Stimulated activated CD8-positive, alpha-beta memory T cell treated with anti-CD3 and anti-CD28 coated beads, Interleukin-7, amount 100 ng/mL, for 24 hours (primary cell): ENCODE measurements around the gene CSTPP1.
"Not testable (repeated sequence)": the region's sequence is repeated elsewhere in the genome, so short reads cannot be mapped to it uniquely, and the experiment has no call there.

Experiments
- DNase-seq: peaks from one replicate; pipeline ENCODE4 v3.0.0-alpha.2; 2020; ENCODE audit warnings: low read depth

CSTPP1 gene

DNA sequence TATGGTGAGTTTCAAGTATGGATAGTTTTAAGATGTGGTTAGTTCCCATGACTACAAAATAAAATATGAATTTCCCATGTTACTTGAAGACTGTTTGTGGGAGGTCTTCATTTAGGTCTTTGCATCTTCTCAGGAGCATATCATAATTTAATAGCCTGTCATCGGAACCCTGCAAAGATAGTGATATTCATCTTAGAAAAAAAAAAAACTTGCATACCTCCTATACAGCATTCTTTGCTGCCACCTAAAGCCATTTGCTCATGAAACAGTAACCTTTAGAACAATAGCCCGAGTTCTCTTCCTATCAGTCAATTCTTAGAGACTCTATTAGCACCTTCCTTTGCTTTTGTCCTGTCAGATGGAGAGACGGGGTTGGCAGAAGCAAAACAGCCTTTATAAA lies 164.8 kb downstream of the CSTPP1 start:
- DNase-seq = no peak

DNA sequence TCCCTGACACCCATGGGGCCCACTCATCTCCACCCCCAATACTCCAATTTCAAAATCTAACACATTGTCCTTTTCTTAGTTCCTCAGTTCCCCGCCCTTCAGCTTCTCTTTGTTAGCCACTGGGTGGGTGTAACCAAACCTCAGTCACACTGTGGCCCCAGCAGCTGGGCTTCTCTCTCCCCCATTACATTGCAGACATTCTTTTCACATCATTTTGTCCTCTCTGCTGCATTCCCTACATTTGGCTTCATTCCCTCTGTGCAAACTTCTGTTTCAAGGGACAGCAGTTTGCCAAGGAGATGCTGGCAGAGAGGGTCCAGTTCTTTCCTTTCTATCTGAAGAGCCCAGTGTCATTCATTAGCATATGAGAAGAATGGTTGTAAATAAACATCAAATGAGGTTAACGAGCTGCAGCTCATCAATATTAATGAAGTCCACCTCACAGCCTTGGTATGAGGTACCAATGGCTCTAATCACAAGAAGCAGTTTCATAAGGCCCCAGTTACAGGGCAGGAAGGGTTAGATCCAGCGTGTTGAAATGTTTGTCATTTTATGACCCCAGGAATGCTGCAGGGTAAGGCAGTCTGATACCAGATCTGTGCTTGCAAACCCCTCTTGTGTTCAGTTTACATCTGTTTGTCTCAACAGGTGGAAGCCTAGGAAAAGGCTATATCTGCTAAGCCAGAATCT lies 167.8 kb downstream of the CSTPP1 start:
- no peak for DNase-seq

DNA sequence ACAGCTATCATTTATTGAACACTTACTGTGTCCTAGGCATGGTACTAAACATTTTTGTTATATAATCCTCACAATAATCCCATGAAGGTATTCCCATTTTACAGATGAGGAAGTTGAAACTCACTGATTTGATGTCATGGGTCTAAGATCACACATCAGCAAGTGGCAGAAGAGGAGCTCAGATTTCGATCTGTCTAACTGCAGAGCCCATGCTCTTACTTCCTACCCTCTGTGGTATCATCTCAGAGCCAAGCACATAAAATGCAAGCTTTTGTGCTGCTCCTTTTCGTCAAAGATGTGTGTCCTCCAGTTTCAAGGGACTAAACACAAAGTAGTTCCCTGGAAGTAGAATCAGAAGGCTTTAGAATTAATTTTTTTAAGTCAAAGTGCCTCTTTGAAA lies 169.0 kb downstream of the CSTPP1 start:
- DNase-seq = no peak

DNA sequence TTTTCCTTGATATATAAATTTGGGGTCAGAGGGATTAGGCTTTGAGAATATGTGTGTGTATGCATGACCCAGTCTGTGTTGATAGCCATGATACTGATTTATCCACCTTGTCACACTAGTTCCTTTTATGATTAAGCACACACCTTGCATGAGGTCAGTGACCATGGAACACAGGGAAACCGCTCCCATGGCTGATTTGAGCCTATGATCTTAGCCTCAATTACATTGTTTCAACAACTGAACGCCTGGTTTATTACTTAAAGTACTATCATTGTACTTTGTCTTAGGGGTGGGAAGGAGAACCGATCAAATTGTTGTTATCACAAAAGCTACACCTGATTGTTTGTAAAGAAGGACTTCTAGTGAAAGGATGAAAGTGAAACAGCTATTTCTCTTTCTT lies 169.4 kb downstream of the CSTPP1 start:
- DNase-seq = no peak

DNA sequence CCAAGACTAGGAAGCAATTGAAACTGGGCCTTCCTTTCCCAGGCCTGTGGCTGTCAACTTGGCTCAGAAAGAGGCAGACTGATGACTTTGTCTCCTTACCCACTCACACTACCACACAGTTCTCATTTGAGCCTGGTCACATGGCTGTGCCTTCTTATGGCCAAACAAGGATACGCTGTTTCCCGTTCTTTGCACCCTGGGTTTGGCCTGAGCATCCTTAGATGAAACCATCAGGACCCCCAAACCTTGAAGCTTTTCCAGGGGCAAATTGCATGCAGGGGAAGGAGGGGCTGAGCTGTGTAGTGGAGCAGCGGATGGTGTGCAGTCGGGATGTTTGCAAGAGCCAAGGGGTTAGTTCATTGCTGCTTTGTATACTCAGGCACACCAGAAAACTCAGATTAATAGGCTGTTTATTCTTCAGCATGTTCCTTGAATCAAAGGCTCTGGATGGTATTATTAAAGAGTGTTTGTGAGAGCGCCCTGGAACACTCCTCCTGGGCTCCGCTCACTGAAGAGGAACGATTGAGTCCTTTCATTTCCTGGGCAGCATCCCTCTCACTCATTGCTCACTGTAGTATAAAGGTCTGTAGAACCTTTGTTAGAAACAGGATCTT lies 170.3 kb downstream of the CSTPP1 start:
- DNase-seq = no peak

DNA sequence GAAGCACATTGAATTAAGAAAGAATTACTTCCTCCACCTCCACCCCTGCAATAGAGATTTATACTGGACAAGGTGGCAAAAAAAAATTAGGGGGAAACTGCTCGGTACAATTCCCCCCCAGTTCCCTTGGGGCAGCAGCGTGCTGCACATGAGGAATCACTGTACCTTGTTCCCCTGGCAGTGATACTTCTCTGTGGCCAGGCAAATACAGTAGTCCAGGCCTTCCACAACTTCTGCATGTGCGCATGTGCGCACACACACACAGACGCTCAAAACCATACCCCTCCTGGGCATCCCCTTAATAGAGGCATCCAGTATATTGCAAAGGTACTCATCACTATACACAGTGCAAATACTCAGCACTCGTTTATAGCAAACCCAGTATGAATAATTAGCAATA lies 171.2 kb downstream of the CSTPP1 start:
- no peak for DNase-seq

DNA sequence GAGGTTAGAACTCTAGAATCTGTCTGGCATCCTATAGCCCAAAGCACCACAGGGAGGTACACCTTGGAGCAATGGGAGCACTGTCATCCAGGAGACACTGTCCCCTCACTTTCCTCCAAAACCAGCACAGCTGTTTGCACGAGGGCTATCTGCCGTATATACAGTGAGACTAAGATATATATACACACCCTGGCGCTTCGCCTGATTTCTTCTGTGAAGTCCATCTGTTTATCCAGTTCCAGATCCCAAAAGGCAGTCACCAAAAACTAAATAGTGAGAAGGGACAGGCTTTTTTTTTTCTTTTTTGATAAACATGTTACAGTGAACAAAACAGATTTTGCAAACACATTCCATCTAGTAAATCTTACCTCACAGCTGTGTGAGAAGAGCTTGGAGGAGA lies 171.7 kb downstream of the CSTPP1 start:
- DNase-seq = no peak

DNA sequence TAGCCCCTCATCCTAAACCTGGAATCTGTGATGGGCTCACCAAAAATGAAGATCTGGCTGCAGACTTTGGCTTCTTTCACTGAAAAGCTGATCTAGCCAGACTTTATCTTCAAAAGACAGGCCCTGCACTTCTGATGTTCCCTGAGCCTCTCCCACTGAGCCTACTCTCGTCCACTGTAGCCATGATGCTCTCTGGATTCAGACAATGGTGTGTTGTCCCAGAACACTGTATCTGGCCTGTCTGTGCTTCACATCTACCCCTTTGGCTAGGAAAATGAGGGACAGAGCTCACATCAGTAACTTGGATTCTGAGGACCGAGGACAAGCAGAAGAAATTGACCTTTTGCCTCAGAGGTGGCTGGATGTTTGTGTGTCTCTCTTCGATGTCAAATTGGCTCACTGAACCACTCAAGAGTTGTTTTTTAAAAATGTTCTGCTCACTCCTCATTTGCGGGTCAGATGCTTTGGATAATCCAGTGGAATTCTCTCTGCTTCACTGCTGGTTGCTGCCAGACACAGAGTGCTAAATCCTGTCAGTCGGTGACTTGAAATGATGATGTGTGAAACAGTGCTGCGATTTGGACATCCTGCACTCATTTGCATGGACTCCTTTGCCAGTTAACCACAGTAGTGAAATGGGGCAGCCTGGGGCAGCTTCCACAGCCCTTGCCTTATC lies 172.6 kb downstream of the CSTPP1 start:
- DNase-seq = no peak

DNA sequence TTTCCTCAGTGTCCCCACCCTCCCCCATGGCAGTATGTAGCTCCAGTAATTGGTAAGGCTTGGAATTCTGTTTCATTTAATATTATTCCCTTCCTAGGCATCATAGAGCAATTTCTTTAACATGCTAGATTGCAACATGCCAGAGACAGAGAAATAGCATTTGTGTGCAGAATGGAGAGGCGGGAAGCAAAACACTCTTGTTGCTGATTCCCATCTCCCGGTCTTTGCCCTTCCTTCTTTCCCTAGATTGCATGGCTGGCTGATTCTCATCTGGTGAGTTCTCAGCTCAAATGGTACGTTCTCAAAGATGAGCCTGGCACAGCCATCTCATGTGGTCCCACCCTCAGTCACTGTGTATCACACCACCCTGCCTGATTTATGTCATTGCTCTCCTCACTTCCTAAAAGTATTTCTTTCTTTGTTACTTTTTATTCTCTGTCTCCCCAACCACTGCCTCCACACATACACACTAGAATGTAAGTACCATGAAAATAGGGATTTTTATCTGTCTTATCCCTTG lies 173.2 kb downstream of the CSTPP1 start:
- no peak for DNase-seq

DNA sequence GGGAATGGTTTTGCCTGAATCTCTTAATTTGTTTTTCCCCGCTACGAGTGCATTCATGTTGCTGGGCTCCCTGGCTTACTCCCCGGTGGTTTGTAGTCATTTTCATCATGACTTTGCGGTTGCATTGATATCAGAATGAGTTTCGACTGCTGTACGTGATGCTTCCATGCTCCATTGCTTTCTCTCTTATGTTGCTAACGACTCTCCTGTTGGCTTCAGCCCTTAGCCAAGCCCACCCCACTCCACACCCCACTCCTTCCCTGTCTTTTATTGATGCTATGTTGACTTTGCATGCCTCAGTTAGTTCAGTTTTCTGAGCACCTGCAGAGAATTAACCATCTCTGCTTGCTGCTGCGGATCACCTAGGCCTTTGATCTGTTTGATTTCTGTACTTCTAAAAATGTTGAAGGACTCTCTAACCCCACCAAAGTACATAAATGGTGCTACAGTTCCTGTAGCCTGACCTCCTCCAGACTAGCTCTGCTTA lies 174.8 kb downstream of the CSTPP1 start:
- no peak for DNase-seq

DNA sequence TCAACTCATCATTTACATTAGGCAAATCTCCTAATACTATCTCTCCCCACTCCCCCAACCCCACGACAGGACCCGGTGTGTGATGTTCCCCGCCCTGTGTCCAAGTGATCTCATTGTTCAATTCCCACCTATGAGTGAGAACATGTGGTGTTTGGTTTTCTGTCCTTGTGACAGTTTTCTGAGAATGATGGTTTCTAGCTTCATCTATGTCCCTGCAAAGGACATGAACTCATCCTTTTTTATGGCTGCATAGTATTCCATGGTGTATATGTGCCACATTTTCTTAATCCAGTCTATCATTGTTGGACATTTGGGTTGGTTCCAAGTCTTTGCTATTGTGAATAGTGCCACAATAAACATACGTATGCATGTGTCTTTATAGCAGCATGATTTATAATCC lies 176.4 kb downstream of the CSTPP1 start:
- not testable (repeated sequence) for DNase-seq

DNA sequence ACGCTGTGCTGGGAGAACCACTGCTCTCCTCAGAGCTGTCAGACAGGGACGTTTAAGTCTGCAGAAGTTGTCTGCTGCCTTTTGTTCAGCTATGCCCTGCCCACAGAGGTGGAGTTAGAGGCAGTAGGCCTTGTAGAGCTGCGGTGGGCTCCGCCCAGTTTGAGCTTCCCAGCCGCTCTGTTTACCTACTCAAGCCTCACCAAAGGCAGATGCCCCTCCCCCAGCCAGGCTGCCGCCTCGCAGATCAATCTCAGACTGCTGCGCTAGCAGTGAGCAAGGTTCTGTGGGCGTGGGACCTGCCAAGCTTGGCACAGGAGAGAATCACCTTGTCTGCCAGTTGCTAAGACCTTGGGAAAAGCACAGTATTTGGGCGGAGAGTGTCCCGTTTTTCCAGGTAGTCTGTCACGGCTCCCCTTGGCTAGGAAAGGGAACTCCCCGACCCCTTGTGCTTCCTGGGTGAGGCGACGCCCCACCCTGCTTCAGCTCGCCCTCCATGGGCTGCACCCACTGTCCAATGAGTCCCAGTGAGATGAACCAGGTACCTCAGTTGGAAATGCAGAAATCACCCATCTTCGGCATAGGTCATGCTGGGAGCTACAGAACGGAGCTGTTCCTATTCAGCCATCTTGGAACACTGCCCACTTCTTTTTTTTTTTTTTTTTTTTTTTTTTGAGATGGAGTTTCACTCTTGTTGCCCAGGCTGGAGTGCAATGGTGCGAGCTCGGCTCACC lies 182.6 kb downstream of the CSTPP1 start:
- not testable (repeated sequence) for DNase-seq

DNA sequence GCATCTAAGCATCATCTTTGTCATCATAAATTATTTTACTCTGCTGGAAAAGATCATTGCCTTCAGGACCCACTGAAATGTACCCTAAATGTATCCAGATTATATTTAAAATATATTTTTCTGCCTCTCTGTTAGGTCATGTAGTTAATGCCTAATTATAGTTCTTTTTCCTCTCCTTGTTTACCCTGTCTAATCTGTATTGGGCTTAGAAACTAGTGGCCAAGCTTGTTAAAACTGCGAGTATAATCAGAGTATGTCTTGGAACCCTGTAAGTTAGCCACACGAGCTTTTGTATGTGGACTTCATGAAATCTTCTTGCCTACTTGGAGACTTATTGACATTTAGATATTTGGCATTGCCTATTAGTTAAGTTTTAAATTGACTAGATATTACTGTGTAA lies 184.5 kb downstream of the CSTPP1 start:
- no peak for DNase-seq

DNA sequence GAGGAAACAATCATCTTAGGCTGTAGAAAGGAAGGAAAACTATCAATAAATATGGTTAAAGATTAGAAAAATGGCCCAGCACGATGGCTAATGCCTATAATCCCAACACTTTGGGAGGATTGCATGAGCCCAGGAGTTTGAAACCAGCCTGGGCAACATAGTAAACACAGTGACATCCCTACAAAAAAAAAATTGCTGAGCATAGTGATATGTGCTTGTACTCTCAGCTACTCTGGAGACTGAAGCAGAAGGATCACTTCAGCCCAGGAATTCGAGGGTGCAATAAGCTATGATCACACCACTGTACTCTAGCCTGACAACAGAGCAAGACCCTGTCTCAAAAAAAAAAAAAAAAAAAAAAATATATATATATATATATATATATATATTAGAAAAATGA lies 185.2 kb downstream of the CSTPP1 start:
- DNase-seq = no peak

DNA sequence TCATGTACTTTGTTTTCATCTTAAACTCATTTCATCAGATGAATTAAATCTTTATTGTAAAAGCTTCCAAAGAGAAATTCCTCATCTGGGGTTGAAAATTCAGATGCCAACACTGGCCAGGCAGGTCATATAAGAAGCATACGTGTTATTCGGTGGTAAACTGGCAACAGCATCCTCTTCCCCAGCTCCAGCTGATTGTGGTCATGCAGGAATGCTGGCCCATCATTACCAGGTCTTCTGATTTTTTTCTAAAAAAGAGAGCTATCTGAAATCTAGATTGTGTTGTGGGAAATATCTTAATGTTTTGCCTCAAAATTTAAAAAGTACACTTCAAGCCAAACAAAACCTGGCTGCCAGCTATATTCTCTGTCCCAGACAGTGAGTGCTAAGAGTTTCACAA lies 186.5 kb downstream of the CSTPP1 start:
- no peak for DNase-seq

DNA sequence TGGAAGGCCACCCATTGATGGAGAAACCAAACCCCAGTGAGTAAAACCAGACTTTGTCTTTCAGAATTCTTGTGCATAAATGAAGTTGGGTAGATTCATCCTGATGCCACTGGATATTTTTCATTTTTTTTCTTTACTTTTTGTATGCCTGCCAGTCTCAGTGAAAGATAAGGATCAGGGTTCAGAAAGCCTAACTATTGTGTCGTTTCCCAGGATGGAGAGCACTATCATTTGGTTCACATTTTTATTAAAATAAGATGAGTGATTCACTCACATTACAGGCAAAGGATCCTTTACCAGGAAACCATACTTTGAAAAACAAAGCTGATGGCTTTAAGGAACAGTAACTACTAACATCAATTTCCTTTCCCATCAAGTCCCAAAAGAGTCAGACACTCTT lies 188.1 kb downstream of the CSTPP1 start:
- no peak for DNase-seq

DNA sequence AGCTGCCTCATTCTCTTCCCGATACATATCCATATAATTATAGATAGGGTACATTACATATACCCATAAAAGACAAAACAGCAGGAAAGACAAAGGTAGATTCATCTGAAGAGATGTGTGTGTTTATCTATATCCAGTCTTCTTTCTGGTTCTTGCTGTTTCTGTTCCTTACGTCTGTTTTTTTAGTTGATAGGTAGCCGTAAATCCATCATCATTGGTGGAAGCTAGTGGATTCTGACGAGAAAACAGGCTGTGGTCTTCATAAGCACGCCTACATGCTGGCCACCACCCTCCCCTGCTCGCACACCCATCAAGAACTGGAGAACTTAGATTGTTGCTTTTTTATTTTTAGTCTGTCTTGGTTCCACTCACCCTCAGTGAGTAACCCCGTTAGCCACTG lies 188.5 kb downstream of the CSTPP1 start:
- no peak for DNase-seq

DNA sequence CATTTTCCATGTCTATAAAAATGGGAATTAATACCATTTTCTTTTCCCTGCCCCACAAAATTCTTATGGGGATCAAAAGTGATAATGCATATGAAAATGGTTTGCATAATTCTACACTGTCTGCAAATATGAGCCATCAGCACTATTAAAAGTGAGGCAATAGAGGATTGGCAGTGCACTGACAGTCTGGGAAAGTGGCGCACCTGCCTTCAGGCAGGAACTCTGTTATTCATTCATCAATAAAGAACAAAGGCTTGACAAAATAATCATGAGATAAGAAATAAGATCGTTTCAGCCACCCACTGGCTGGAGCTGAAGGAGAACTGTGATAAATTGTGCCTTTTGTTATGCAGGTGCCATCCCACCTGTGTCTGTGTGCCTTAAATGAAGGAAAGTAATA lies 190.7 kb downstream of the CSTPP1 start:
- DNase-seq = no peak

DNA sequence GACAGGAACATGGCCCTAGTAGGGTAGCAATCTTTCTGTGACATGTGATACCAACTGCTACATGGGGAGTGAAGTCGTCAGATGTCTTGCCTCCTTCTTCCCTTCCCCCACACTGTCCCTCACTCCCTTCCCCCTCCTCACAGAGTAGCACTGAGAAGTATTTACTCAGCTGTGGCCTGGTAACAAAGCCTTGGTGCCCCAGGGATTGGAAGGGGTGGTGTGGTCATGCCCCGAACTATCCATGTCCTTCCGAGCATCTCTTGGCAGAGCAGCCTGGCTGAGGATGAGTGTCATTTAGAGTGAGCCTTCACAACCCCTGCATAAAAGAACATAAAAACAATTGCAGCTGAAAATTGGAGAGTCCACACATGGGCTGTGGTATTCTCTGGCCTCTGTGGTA lies 194.0 kb downstream of the CSTPP1 start:
- DNase-seq = no peak

DNA sequence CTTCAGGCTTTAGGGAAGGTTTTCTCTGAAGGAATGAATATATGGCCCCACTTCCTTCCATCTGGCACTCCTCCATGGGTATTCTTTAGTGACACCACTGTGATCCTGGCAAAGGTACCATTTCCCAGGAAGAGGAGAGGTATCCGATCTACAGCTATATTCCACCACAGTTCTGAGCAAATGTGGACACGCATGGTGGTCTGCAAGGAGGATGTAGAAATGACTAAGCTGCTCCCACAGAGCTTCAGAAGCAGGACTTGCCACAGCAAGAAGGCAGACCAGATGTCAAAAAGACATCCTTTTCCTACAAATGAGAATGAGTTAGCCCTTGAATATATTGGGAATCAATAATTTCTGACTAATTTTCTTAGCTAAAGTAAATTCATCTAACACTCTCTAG lies 194.6 kb downstream of the CSTPP1 start:
- no peak for DNase-seq

DNA sequence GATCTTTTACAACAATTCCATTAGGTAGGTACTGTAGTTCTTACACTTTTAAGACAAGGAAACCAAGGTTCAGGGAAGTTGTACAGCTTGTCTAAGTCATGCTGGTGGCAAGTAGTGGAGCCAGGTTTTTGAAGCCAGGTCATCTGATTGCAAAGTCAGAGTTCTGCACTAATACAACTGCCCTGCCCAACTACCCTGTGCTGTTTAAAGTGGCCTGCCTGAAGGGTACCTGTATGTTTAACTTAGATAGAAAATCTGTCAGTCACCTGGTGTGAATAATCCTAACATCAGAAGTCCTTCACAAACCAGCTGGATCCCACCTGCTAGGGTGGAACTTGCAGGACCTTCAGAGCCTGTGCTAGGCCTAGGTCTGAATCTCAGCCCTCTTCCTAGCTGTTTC lies 195.9 kb downstream of the CSTPP1 start:
- no peak for DNase-seq

DNA sequence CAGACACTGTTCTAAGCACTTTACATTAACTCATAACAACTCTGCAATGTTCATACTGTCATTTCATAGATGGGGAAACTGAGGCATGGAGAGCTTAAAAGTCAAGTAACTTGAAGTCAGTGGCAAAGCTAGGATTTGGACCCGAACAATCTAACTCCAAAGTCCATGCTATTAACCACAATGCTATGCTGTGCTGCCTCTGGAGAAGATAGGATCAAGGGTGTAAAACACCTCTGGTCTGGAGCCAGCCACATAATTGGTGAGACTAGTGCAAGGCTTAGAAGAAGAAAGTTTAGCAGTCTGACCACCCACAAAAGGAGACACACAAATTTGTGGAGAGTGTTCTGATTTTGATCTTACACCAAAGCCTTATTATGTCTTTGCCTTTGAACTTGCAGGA lies 196.4 kb downstream of the CSTPP1 start:
- DNase-seq = no peak

DNA sequence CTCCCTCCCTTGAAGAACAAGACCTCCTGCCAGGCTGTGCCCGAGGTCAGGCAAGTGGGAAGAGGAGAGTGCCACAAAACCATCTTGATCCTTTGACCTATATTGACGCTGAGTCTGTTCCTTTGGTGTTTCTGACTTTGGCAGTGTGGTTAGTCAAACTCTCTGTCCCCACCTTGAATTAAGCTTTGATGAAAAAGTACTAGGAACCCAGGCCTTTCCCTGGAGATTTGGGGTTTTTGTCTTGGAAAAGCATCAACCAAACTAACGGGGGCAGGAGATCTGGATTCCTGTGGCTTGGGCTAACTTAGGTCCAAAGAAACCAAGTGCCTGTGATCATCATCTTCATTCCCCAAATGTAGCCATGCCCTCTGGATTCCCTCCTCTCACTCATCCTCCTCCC lies 199.8 kb downstream of the CSTPP1 start:
- no peak for DNase-seq
